ENCODE data around the gene MNDA. TPM values are rescaled to one million over a fixed set of nuclear protein-coding genes. Genes with fewer than 3 reads are reported as not detected.

The MNDA gene
- total and polyA plus RNA-seq, 11 donors: 1.1 to 38.0 (median 2.3) TPM

GRCh38 chr1:158806916-158807536, 24.1 kb upstream of the MNDA start:
- Histone ChIP-seq H3K4me1 (peaks cover 0 to 42% (median 0%) of the 10 kb centered on the region in 12 donors), H3K9me3 (no peaks in the 10 kb centered on the region), H3K36me3 (no peaks in the 10 kb centered on the region), H3K4me3 (no peak overlapping the region), H3K27me3 (no peaks in the 10 kb centered on the region), H3K27ac (no peak overlapping the region)
- 73 to 81% (median 75%) methylated on average over 6 of the region's 6 CpGs for WGBS, 4 donors
- intact Hi-C loops (cut with DNase I): no loop called here
- TF ChIP-seq CTCF (IDR thresholded peaks at IDR 0.05) (no peak), POLR2A (IDR thresholded peaks at IDR 0.05) (no peak)
- no peak for DNase-seq
- no peak for ATAC-seq

- intact Hi-C loops (cut with DNase I): no loop called here
- Histone ChIP-seq H3K27me3 (no peaks in the 10 kb centered on the region), H3K36me3 (no peaks in the 10 kb centered on the region), H3K4me1 (peaks cover 0 to 45% (median 0%) of the 10 kb centered on the region in 12 donors), H3K9me3 (no peaks in the 10 kb centered on the region), H3K27ac (peak overlapping the region in 3 of 12 donors; percentile 20 to 79 (median 50)), H3K4me3 (peak overlapping the region in 1 of 12 donors; percentile 9)
- peak in 2 of 4 donors; percentile 36 for ATAC-seq
- no peak for DNase-seq
- TF ChIP-seq POLR2A (IDR thresholded peaks at IDR 0.05) (no peak), CTCF (IDR thresholded peaks at IDR 0.05) (no peak)
- WGBS, 4 donors: 71 to 82% (median 78%) methylated on average over 3 of the region's 3 CpGs
Measured at GRCh38 chr1:158809256-158809655, 21.9 kb upstream of the MNDA start.

GRCh38 chr1:158809862-158810261, 21.3 kb upstream of the MNDA start:
- peak in 3 of 4 donors; percentile 59 to 71 (median 62) for ATAC-seq
- H3K4me3 ChIP-seq: peak overlapping the region in 1 of 12 donors; percentile 9
- WGBS, 4 donors: 85 to 90% (median 88%) methylated on average over 5 of the region's 5 CpGs

GRCh38 chr1:158810311-158810710, 20.8 kb upstream of the MNDA start:
- Histone ChIP-seq H3K36me3 (no peaks in the 10 kb centered on the region), H3K4me1 (peaks cover 0 to 45% (median 0%) of the 10 kb centered on the region in 12 donors), H3K27ac (peak overlapping the region in 2 of 12 donors; percentile 22 to 79), H3K9me3 (no peaks in the 10 kb centered on the region), H3K4me3 (no peak overlapping the region), H3K27me3 (no peaks in the 10 kb centered on the region)
- no peak for TF ChIP-seq CTCF (IDR thresholded peaks at IDR 0.05)
- TF ChIP-seq POLR2A (IDR thresholded peaks at IDR 0.05): no peak
- intact Hi-C loops (cut with DNase I): no loop called here
- peak in 1 of 4 donors; percentile 27 for ATAC-seq
- no peak for DNase-seq
- WGBS, 4 donors: 63 to 79% (median 72%) methylated on average over 4 of the region's 4 CpGs

More at GRCh38 chr1:158809862-158810261, 21.3 kb upstream of the MNDA start:
- Histone ChIP-seq H3K4me1 (peaks cover 0 to 45% (median 0%) of the 10 kb centered on the region in 12 donors), H3K36me3 (no peaks in the 10 kb centered on the region), H3K27ac (peak overlapping the region in 4 of 12 donors; percentile 20 to 79 (median 27)), H3K9me3 (no peaks in the 10 kb centered on the region), H3K27me3 (no peaks in the 10 kb centered on the region)
- no peak for TF ChIP-seq CTCF (IDR thresholded peaks at IDR 0.05)
- TF ChIP-seq POLR2A (IDR thresholded peaks at IDR 0.05): no peak
- DNase-seq: no peak
- intact Hi-C loops (cut with DNase I): no loop called here

All from heart left ventricle (tissue), 16 donors.